ENCODE data around the gene KISS1R.
A peak's percentile ranks its signal among the peaks of the same experiment; 100 is the strongest.
"Not testable (repeated sequence)": the region's sequence is repeated elsewhere in the genome, so short reads cannot be mapped to it uniquely, and the experiment has no call there.

KISS1R gene

DNA sequence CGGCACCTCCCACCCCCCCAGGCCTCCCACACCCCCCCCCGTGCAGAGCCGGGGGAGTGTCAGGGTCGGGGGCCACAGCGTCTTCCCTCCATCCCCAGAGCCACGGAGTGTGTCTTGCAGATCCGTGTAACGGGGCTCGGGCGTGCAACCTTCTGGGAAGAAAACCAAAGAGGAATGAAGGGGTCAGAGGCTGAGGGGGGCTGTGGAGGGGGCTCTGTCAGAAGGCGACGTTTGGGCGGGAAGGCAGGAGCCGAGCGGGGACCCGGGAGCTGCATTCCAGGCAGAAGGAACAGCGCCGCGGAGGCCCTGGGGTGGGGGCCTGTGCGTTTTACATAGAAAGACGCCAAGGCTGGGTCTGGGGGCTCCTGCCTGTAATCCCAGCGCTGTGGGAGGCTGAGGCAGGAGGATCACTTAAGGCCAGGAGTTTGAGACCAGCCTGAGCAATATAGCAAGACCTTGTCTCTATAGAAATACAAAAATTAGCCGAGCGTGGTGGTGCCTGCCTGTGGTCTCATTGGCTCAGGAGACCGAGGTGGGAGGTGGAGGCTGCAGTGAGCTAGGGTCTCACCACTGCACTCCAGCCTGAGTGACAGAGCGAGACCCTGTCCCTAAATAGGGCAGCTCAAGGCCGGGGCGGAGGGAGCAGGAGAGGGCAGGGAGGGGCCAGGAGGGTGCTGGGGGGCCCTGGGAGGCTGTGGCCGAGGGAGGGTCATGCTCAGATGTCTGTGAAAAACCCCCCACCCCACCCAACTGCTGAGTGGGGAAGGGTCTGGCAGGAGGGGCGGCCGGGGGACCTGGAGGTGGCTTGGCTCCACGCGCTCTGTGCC lies 36.5 kb downstream of the KISS1R start:
- DNase-seq (ENCODE audit: low read depth in 2 of 2): no peak

DNA sequence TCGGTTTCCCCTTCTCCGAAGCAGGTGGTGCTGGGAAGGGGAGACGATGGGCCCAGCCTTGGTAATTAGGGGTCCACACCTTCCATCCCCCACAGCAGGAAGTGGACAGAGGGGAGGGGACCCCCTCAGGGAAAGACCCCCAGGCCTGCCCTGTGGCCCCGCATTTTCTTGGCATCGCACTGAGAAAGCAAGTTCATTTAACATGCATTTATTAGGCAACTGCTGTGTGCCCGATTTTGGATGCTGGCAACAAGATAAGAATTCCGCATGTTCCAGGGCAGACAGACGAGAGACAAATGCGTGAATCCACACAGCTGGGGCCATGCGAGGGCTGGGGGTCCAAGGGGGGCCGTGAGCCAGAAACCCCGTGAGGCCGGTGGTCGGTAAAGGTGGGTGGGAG lies 37.1 kb downstream of the KISS1R start:
- no peak for DNase-seq (ENCODE audit: low read depth in 2 of 2)

DNA sequence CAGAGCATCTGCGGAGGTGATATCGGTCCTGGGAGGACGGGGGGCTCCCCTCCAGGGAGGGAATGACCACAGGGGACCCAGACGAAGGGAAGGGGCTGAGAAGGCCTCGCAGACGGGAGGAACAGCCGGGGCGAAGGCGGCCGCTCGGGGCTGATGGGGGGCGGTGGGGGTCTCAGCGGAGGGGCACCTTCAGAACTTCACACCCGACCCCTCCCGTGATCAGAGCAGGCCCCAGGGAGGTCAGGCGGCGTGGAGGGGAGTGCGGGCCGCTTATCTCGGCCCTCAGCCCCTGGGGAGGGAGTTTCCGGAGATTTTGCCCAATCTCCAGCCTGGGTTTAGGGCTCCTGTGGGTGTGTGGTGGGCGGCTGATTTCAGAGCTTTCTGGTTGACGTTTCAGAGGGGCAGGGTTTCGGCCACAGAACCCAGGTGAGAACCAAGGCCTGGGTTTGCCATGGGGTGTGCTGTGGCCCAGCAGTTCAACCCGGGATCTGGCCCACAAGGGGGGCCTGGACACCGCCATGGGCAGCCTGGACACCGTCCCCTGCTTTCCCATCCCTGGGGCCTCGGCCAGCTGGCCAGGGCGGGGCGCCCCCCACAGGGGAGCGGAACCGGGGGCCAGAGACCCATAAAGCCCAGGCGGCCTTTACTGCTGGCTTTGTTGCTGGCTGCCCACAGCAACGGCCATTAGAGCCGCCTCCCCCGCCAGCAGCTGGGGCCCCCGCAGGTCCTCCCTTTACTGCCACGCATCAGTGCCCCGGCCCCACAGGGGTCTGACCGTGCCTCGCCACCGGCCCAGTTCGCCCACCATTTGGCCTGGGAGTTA lies 37.8 kb downstream of the KISS1R start:
- DNase-seq (ENCODE audit: low read depth in 2 of 2): no peak

DNA sequence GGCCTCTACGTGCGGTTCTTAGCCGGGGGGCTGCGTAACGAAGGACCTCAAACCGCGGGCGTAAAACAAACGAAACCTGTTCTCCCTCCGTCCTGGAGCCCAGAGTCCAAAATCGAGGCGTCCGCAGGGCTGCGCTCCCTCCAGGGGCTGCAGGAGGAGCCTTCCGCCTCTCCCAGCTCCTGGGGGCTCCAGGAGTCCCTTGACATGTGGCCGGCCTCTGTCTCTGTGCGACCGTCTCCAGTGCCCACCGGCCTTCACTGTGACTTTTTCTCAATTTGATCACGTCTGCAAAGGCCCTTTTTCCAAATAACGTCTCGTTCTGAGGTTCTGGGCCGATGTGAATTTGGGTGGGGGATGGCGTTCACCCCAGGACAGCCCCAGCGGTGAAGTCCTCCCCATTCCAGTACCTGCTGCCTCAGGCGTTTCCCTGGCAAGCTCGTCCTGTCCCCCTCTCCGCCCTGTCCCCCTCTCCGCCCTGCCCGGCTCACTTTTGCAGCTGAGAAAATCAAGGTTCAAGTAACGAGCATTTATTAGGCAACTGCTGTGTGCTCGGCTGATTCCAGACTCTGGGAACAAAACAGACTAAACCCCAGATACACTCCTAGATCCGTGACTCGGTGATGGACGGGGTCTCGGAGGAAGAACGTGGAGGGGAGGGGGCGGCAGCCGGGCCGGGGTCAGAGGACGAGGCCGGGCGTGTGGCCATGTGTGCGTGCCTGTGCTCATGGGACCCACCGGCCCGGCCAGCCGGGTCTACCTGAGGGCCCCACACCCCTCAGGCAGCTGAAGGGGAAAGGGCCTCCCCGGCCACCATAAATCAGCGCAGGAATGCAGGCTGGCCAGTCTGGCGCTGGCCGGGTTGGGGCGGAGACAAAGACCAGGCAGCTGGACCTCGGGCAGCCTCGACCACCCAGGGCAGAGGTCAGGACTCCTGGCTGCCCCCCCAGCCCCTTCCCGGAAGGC lies 39.0 kb downstream of the KISS1R start:
- no peak for DNase-seq (ENCODE audit: low read depth in 2 of 2)

DNA sequence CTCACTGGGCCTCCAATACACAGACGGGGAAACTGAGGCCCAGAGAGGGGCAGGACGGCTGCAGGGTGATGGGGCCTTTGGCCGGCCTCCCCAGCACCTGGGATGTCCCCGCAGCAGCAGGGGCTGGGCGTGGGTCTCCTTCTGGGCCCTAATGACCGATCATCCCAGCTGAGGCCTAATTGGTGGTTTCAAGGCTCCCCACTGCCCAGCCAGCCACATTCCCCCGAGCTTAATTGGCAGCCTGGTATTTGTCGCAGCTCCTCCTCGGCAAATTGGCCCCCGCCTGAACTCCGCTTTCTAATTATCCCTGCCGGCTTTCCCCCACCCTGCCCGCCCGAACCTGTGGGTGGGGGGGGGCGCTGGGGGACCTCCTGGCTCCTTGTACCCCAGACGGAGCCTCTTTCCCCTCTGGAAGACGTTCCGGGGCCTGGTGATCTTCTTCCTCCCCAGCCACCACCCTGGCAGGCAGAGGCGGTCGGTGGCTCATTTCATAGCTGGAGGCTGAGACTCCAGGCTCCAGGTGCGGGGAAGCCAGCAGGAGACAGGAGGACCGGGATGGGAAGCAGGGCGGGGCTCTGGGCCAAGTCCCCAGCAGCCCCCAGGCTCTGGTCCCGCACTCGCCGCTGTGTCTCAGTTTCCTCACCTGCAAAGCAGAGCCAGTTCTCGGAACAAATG lies 39.8 kb downstream of the KISS1R start:
- no peak for DNase-seq (ENCODE audit: low read depth in 2 of 2)

DNA sequence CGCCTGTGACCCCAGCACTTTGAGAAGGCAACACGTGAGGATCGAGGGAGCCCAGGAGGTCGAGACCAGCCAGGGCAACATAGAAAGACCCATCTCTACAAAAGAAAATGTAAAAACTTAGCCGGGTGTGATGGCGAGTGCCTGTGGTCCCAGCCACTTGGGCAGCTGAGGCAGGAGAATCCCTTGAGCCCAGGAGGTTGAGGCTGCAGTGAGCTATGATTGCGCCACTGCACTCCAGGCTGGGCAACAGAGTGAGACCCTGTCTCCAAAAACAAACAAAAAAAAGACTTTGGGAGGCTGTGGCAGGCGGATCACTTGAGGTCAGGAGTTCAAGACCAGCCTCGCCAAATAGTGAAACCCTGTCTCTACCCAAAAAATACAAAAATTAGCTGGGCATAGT lies 40.4 kb downstream of the KISS1R start:
- not testable (repeated sequence) for DNase-seq (ENCODE audit: low read depth in 2 of 2)

DNA sequence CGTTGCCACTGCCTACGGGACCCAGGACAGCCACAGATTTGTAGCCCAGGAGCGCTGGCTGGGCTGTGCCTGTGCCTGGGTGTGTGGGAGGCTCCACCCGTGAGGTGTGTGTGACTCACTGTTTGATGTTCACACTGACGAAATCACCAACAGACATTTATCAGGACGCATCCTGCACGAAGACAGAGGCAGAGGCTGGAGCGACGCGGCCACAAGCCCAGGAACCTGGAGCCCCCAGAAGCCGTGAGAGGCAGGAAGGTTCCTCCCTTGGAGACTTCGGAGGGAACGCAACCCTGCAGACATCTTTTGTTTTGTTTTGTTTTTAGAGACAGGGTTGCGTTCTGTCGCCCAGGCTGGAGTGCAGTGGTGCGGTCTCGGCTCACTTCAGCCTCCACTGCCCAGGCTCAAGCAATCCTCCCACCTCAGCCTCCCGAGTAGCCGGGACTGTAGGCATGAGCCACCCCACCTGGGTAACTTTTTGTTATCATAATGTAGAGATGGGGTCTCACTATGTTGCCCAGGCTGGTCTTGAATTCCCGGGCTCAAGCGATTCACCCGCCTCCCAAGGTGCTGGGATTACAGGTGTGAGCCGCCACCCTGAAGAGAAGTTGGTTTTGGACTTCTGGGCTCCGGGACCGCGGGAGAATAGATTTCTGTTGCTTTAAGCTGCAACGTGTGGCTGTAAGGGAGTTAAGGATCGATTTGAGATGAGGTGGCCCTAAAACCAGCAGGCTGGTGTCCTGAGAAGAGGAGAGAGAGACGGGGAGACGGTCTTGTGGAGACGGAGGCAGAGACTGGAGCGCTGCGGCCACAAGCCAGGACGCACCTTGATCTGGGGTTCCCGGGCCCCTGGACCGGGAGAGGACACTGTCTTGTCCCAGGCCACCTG lies 42.1 kb downstream of the KISS1R start:
- peak in 1 of 2 experiments; percentile 33 for DNase-seq (ENCODE audit: low read depth in 2 of 2)

DNA sequence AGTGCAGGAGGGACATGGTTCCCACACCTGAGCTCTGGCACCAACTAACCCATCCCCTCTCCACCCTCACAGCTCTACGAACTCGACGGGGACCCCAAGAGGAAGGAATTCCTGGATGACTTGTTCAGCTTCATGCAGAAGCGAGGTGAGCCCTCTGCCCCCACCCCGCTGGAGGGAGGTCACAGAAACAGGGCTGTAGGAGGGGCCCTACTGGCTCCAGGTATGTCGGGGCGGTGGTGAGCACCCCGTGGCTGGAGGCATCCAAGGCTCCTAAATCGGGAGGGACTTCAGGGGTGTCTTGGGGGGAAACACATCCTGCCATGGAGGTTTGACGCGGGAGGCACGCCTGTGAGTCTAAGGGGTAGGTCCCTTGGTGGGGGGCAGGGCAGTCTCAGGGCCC lies 42.9 kb downstream of the KISS1R start:
- no peak for DNase-seq (ENCODE audit: low read depth in 2 of 2)

DNA sequence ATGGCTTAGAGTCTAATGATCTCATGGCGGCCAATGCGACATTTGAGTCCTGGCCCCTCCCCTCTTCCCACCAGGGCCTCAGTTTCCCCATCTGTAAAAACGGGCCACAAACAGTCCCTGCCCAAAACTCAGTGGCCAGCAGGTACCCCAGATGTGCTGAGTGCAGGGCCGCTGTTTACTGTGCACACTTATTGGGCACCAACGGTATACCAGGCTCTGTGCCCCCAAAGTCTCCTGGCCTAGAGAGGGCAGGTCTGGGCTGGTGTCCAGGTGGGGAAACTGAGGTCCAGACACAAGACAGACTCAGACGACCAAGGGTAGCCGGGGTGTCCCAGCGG lies 43.4 kb downstream of the KISS1R start:
- DNase-seq (ENCODE audit: low read depth in 2 of 2): no peak

DNA sequence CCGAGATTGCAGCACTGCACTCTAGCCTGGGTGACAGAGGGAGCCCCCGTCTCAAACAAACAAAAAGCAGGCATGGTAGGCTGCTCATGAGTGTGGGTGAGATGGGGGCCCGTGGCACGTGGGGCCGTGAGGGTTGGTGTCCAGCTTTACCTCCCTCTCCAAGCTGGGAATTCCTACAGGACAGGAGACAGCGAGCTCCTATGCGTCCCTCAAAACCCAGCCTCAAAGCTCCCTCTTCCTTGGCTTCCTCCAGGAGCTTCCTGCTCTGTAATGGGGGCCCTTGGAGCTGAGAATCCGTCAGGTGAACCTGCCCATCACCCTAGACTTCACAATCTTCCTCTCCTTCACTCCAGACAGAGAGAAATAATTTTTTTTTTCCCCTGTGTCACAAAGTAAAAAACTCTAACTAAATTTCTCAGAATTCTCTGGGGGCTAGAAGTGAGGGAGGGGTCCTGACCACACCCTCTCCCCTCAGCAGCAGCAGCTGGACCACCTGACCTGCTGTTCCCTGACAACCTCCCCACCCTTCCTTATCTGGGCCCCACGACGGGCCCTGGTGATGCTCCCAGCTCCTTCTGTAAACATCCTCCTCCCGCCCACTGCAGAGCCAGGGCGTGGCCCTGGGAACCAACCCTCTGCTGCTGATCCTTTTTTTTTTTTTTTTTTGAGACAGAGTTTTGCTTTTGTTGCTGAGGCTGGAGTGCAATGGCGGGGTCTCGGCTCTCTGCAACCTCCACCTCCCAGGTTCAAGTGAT lies 44.9 kb downstream of the KISS1R start:
- no peak for DNase-seq (ENCODE audit: low read depth in 2 of 2)

DNA sequence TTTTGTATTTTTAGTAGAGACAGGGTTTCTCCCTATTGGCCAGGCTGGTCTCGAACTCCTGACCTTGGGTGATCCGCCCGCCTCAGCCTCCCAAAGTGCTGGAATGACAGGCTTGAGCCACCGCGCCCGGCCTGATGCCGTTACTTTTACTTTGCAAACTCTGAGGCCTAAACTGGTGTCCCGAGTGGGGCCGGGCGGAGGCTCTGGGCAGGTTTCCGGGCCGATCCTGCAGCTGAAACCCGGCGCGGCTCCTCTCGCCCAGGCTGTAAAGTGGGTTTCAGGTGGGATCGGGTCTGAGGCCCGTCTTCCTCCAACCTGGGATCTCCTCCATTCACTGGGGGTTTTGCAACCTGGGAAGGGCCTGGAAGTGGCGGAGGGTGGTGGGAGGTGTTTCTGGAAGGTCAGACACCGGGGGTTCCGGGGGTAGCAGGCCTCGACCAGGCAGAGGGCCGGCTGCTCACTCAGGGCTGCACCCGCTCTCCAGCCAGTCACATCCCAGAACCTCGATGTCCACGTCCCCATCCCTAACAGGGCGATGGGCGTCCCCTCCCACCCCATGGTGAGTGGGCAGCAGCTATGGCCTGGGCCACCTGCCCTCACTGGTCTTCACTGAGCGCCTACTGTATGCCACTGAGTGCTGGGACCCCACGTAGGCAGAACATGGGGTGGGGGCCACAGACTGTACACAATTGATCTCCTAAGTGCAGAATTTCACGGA lies 45.7 kb downstream of the KISS1R start:
- DNase-seq (ENCODE audit: low read depth in 2 of 2): no peak

DNA sequence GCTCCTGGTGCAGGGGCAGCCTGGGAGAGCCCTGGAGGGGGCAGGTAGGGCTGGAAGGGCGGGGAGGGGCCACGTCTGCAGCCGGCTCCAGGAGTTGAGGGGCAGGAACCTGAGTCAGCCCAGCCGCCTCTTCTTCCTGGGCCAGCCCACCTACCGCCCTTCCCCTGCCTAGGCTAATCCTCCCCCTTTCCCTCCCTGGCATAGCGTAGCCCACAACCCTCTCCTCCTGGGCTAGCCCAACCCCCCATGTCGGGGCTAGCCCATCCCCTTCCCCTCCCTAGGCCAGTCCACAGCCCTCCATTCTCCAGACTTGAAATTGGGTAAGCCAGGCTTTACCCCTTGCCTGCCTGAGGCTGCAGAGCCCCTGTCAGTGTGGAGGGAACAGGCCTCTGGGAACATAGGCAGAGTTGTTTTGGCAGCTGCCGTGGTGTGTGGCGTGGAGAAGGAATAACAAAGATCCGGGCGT lies 46.4 kb downstream of the KISS1R start:
- no peak for DNase-seq (ENCODE audit: low read depth in 2 of 2)

DNA sequence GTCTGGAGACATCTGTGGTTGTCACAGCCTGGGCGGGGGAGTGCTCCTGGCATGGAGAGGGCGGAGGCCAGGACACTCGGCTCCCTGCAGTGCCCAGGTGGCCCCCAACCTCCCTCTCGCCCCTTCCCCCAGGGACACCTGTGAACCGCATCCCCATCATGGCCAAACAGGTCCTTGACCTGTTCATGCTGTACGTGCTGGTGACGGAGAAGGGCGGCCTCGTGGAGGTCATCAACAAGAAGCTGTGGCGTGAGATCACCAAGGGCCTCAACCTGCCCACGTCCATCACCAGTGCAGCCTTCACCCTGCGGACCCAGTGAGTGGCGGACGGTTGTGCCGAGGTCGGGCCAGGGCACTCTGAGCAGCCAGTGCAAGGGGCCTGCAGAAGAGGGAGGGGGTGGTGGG lies 47.0 kb downstream of the KISS1R start:
- no peak for DNase-seq (ENCODE audit: low read depth in 2 of 2)

DNA sequence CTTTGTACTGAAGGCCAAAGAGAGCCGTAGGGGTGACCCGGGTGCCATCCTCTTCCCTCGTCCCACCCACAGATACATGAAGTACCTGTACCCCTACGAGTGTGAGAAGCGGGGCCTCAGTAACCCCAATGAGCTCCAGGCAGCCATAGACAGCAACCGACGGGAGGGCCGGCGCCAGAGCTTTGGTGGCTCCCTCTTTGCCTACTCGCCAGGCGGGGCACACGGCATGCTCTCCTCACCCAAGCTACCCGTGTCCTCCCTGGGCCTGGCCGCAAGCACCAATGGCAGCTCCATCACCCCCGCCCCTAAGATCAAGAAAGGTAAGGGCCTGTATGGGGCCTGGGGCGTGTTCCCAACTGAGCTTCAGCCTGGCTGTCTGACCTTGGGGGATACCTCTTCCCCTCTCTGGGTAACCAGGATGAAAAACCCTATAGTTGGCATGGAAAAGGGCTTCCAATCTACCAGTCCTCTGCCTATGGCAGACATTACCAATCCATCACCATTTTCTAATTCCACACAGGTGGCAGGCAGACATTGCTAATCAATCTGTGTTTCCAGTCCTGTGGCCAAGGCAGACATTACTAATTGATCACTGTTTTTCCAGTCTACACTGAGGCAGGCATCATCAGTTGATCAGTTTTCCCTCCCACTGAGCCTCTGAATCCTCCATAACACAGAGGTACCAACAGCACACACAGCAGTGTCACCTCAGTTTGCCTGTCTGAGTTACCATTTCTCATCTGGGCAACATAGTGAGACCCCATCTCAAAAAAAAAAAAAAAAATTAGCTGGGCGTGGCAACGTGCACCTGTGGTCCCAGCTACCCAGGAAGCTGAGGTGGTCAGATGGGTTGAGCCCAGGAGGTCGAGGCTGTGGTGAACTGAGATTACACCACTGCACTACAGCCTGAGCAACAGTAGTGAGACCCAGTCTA lies 47.9 kb downstream of the KISS1R start:
- DNase-seq (ENCODE audit: low read depth in 2 of 2): no peak

DNA sequence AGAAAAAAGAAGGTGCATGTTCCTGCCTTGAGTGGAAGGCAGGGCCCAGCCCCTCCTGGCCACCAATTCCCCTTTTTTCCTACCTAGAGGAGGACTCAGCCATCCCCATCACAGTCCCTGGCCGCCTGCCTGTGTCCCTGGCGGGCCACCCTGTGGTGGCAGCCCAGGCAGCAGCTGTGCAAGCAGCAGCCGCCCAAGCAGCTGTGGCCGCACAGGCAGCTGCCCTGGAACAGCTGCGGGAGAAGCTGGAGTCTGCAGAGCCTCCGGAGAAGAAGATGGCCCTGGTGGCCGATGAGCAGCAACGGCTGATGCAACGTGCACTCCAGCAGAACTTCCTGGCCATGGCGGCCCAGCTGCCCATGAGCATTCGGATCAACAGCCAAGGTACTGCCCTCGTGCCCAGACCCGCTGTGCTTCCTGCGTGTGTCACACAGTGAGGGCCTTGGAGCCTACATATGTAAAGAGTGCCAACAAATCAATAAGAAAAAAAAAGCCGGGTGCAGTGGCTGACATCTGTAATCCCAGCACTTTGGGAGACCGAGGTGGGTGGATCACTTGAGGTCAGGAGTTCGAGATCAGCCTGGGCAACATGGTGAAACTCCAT lies 49.5 kb downstream of the KISS1R start:
- no peak for DNase-seq (ENCODE audit: low read depth in 2 of 2)

Data from stimulated activated CD4-positive, alpha-beta T cell treated with anti-CD3 and anti-CD28 coated beads, Interleukin-12 subunit alpha, Interleukin-12 subunit beta, amount 100 ng/mL, for 24 hours (primary cell).